Tibial artery (tissue), 4 donors: ENCODE data around the gene SUCO.

Experiments used
- DNase-seq, 2 donors: peaks; one replicate each; pipeline ENCODE4 v3.0.0-alpha.2; 2019
- H3K27ac ChIP-seq, 2 donors: fragments of 200-600 bp; sonication (generic) in 1 of 2; 1 replicate in 1 of 2; 2 replicates in 1 of 2; pipeline ENCODE4 v1.5.1; 2018 to 2019; ENCODE audit warnings: mild to moderate bottlenecking in 1 of 2
- H3K27me3 ChIP-seq, 2 donors: fragments of 200-600 bp; sonication (generic) in 1 of 2; one replicate each; pipeline versions ENCODE4 v1.5.1 to v1.6.0; 2016 to 2019
- H3K36me3 ChIP-seq, 3 donors: fragments of 200-600 bp; sonication (generic) in 2 of 3; one replicate each; pipeline ENCODE4 v1.5.1; 2016 to 2019; ENCODE audit warnings: mild to moderate bottlenecking in 2 of 3
- H3K4me1 ChIP-seq, 4 donors: fragments of 200-600 bp; sonication (generic) in 2 of 4; 1 replicate in 3 of 4; 2 replicates in 1 of 4; pipeline ENCODE4 v1.5.1; 2016 to 2019
- H3K4me3 ChIP-seq, 2 donors: fragments of 200-600 bp; sonication (generic) in 1 of 2; 1 replicate in 1 of 2; 2 replicates in 1 of 2; pipeline ENCODE4 v1.5.1; 2018 to 2019; ENCODE audit warnings: mild to moderate bottlenecking in 2 of 2
- H3K9me3 ChIP-seq, 3 donors: fragments of 200-600 bp; sonication (generic) in 1 of 3; one replicate each; pipeline ENCODE4 v1.5.1; 2016 to 2019
- CTCF ChIP-seq, 2 experiments: fragments of 200-600 bp in 1 of 2; fragments of 450-650 bp in 1 of 2; IDR thresholded peaks; one replicate each; pipeline ENCODE4 v1.5.1; 2017 to 2019; ENCODE audit warnings: antibody characterized with exemption in 2 of 2, mild to moderate bottlenecking in 1 of 2, moderate library complexity in 1 of 2
- intact Hi-C: fragments of 100-400 bp; cut with DNase I; formaldehyde crosslinking; loops from one replicate; pipeline ENCODE4 v1.15.0; 2023; ENCODE audit warnings: low total_unique reads

SUCO gene

GRCh38 chr1:172540635-172541034, 7.7 kb downstream of the SUCO start:
- no peak overlapping the region for H3K27ac ChIP-seq
- H3K9me3 ChIP-seq: no peaks in the 10 kb centered on the region
- H3K4me1 ChIP-seq: peaks cover 0 to 30% (median 7%) of the 10 kb centered on the region in 4 donors
- no peaks in the 10 kb centered on the region for H3K36me3 ChIP-seq
- no peak for TF ChIP-seq CTCF (IDR thresholded peaks at IDR 0.05)
- DNase-seq: no peak
- intact Hi-C loops: no loop called here
- H3K27me3 ChIP-seq: no peaks in the 10 kb centered on the region
- no peak overlapping the region for H3K4me3 ChIP-seq

- no peak for DNase-seq
- Histone ChIP-seq H3K4me1 (peaks cover 0 to 46% (median 8%) of the 10 kb centered on the region in 4 donors), H3K27ac (no peak overlapping the region), H3K36me3 (no peaks in the 10 kb centered on the region), H3K9me3 (no peaks in the 10 kb centered on the region), H3K4me3 (no peak overlapping the region), H3K27me3 (no peaks in the 10 kb centered on the region)
- TF ChIP-seq CTCF (IDR thresholded peaks at IDR 0.05): no peak
- intact Hi-C loops: no loop called here
Observed at GRCh38 chr1:172544481-172545104, 11.6 kb downstream of the SUCO start.

- H3K27ac ChIP-seq: no peak overlapping the region
- TF ChIP-seq CTCF (IDR thresholded peaks at IDR 0.05): no peak
- H3K36me3 ChIP-seq: no peaks in the 10 kb centered on the region
- peaks cover 0 to 43% (median 8%) of the 10 kb centered on the region in 4 donors for H3K4me1 ChIP-seq
- no peak overlapping the region for H3K4me3 ChIP-seq
- intact Hi-C loops: no loop called here
- no peaks in the 10 kb centered on the region for H3K9me3 ChIP-seq
- no peak for DNase-seq
- no peaks in the 10 kb centered on the region for H3K27me3 ChIP-seq
Observed at GRCh38 chr1:172545396-172546004, 12.6 kb downstream of the SUCO start.

- Histone ChIP-seq H3K27me3 (no peaks in the 10 kb centered on the region), H3K27ac (no peak overlapping the region), H3K4me1 (peaks cover 0 to 32% (median 4%) of the 10 kb centered on the region in 4 donors), H3K9me3 (no peaks in the 10 kb centered on the region), H3K4me3 (no peak overlapping the region), H3K36me3 (no peaks in the 10 kb centered on the region)
- no peak for TF ChIP-seq CTCF (IDR thresholded peaks at IDR 0.05)
- DNase-seq: no peak
- intact Hi-C loops: no loop called here
Observed at GRCh38 chr1:172547071-172547470, 14.1 kb downstream of the SUCO start.

GRCh38 chr1:172549621-172550280, 16.8 kb downstream of the SUCO start:
- TF ChIP-seq CTCF (IDR thresholded peaks at IDR 0.05): no peak
- DNase-seq: no peak
- Histone ChIP-seq H3K36me3 (no peaks in the 10 kb centered on the region), H3K27ac (no peak overlapping the region), H3K4me1 (peaks cover 0 to 24% (median 4%) of the 10 kb centered on the region in 4 donors), H3K27me3 (no peaks in the 10 kb centered on the region), H3K4me3 (no peak overlapping the region), H3K9me3 (no peaks in the 10 kb centered on the region)
- intact Hi-C loops: no loop called here
